PC-3 (cell line): ENCODE results near the gene ADAMTS17. TPM values are rescaled to one million over a fixed set of nuclear protein-coding genes. Genes with fewer than 3 reads are reported as not detected.
A peak's percentile ranks its signal among the peaks of the same experiment; 100 is the strongest.

Source experiments
- ATAC-seq: fragments of 200-7000 bp; cut with Tn5 transposase; 2 replicates; pipeline ENCODE4 v1.9.1; 2020; ENCODE audit warnings: mild to moderate bottlenecking, moderate library complexity
- BruUV-seq: library from RNA; stranded (reverse); fragments of 400-500 nt; replicated peaks from 2 replicates; lab custom pipeline; 2021; lab: Mats Ljungman, UMichigan
- CTCF ChIA-PET: fragments of 300-600 bp; sonication (Branson Sonifier 250); formaldehyde crosslinking; loops from one replicate; lab custom pipeline; 2022; ENCODE audit warnings: antibody characterized with exemption; lab: Charles Lee
- POLR2A ChIA-PET: fragments of 300-600 bp; sonication (Branson Sonifier 250); formaldehyde crosslinking; loops from one replicate; lab custom pipeline; 2022; ENCODE audit warnings: antibody characterized with exemption; ENCODE audit not compliant: unreplicated experiment; lab: Charles Lee
- DNase-seq: peaks from one replicate; pipeline ENCODE4 v3.0.0-alpha.2; 2015
- H2AFZ ChIP-seq: fragments of 300-600 bp; sonication (generic); 2 replicates; pipeline ENCODE4 v1.6.0; 2016; ENCODE audit warnings: antibody characterized with exemption, low read length
- H3F3A ChIP-seq: fragments of 300-600 bp; sonication (generic); one replicate; pipeline ENCODE4 v1.6.0; 2017; ENCODE audit warnings: antibody characterized with exemption, low read length, control low read depth, mild to moderate bottlenecking; ENCODE audit not compliant: unreplicated experiment
- H3K27ac ChIP-seq: fragments of 300-600 bp; sonication (generic); 2 replicates; pipeline ENCODE4 v1.5.1; 2016; ENCODE audit warnings: mild to moderate bottlenecking, low read length
- H3K27me3 ChIP-seq: fragments of 300-600 bp; sonication (generic); 2 replicates; pipeline ENCODE4 v1.6.1; 2016; ENCODE audit warnings: low read length, mixed read lengths
- H3K36me3 ChIP-seq: fragments of 300-600 bp; sonication (generic); 2 replicates; pipeline ENCODE4 v1.6.1; 2016; ENCODE audit warnings: low read depth, mixed run types, low read length, mixed read lengths
- H3K4me1 ChIP-seq: fragments of 300-600 bp; sonication (generic); 2 replicates; pipeline ENCODE4 v1.5.1; 2016; ENCODE audit warnings: low read length; ENCODE audit not compliant: insufficient read depth
- H3K4me2 ChIP-seq: fragments of 300-600 bp; sonication (generic); 2 replicates; pipeline ENCODE4 v1.6.0; 2016; ENCODE audit warnings: low read length
- H3K4me3 ChIP-seq: fragments of 300-600 bp; sonication (generic); 2 replicates; pipeline ENCODE4 v1.5.1; 2016; ENCODE audit warnings: mild to moderate bottlenecking, low read length, mixed read lengths
- H3K79me2 ChIP-seq: fragments of 300-600 bp; sonication (generic); 2 replicates; pipeline ENCODE4 v1.6.1; 2017; ENCODE audit warnings: low read length, mixed read lengths
- H3K9ac ChIP-seq: fragments of 300-600 bp; sonication (generic); 2 replicates; pipeline ENCODE4 v1.6.0; 2016; ENCODE audit warnings: mild to moderate bottlenecking, low read length
- H3K9me2 ChIP-seq: fragments of 300-600 bp; sonication (generic); replicated peaks from 2 replicates; pipeline ENCODE4 v1.6.1; 2016; ENCODE audit warnings: mixed run types, low read length, mixed read lengths
- H3K9me3 ChIP-seq: fragments of 300-600 bp; sonication (generic); 2 replicates; pipeline ENCODE4 v1.6.1; 2016; ENCODE audit warnings: low read length, mixed read lengths
- H4K20me1 ChIP-seq: fragments of 300-600 bp; sonication (generic); 2 replicates; pipeline ENCODE4 v1.6.1; 2016; ENCODE audit warnings: low read length, mixed read lengths
- CTCF ChIP-seq: fragments of 300-600 bp; sonication (generic); conservative IDR thresholded peaks from 2 replicates; pipeline ENCODE4 v1.5.1; 2017; ENCODE audit warnings: antibody characterized with exemption, low read depth, mild to moderate bottlenecking, low read length
- EZH2 ChIP-seq: fragments of 300-600 bp; sonication (generic); IDR thresholded peaks from one replicate; pipeline ENCODE4 v1.6.1; 2017; ENCODE audit warnings: antibody characterized with exemption, mild to moderate bottlenecking, low read length; ENCODE audit not compliant: unreplicated experiment
- EZH2phosphoT487 ChIP-seq: fragments of 300-600 bp; sonication (generic); IDR thresholded peaks from 2 replicates; pipeline ENCODE4 v1.6.1; 2018; ENCODE audit warnings: mild to moderate bottlenecking, antibody characterized with exemption, low read length, borderline replicate concordance
- intact Hi-C: fragments of 100-400 bp; cut with micrococcal nuclease; formaldehyde crosslinking; loops from 2 replicates; pipeline ENCODE4 v1.9.0; 2023
- total RNA-seq: library from RNA; depleted of rRNA; stranded (reverse); fragments of >200 nt; gene quantifications from 2 replicates; pipeline ENCODE4 v1.2.3, GENCODE V29; 2014

ADAMTS17 gene
- total RNA-seq, 1 experiment from 2014 or later: 6.9 TPM

DNA sequence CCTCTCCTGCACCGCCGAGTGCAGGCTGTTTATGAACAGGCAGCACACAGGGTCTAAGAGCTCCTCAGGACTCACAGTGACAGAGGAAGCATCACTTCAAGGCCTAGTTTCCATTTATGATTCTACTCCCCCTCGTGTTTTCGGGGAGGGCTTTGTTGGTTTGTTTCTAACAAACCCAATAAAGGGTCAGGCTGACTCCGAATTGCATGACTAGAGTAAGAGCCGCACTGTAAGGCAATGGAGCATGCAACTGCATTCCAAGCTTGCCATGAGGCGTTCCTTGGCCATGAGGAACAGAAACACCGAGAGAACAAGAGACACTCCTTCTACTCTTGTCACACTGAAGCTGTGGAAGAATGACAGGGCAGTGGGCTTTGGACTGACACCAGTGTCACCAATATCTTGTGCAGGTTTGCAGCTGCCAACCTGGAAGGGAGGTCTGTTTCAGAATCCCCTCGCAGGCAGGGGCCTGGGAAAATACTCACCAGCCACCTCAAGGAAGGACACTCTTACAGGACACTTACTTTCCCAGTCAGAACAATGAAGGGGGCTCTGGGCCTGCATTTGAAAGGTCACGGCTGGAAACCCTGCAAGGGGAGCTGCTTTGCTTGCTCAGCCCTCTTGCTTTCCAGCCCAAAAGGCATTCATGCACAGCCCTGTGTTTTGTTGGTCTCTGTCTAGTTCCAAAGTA, 96.8 kb downstream of the ADAMTS17 start:
- ChIA-PET CTCF (no interaction called here), POLR2A (no interaction called here)
- Histone ChIP-seq H3K9ac (no peak overlapping the region), H3K27me3 (no peaks in the 10 kb centered on the region), H3K4me2 (no peak overlapping the region), H3K4me3 (no peak overlapping the region), H2AFZ (no peak overlapping the region), H4K20me1 (no peaks in the 10 kb centered on the region), H3K9me2 (no peaks in the 10 kb centered on the region), H3K9me3 (no peaks in the 10 kb centered on the region), H3K79me2 (no peaks in the 10 kb centered on the region), H3K36me3 (no peaks in the 10 kb centered on the region), H3K4me1 (peaks cover 18% of the 10 kb centered on the region), H3K27ac (no peak overlapping the region), H3F3A (no peaks in the 10 kb centered on the region)
- ATAC-seq (no peak), DNase-seq (no peak)
- intact Hi-C loops: no loop called here
- TF ChIP-seq CTCF (no peak), EZH2 (no peak), EZH2phosphoT487 (no peak)
- BruUV-seq: no TSS peak

- H3K79me2 ChIP-seq: no peaks in the 10 kb centered on the region
- H3K4me3 ChIP-seq: no peak overlapping the region
- H4K20me1 ChIP-seq: no peaks in the 10 kb centered on the region
- ChIA-PET CTCF (no interaction called here), POLR2A (no interaction called here)
- ATAC-seq: no peak
- H2AFZ ChIP-seq: no peak overlapping the region
- H3K27me3 ChIP-seq: no peaks in the 10 kb centered on the region
- H3K9ac ChIP-seq: no peak overlapping the region
- no peaks in the 10 kb centered on the region for H3K36me3 ChIP-seq
- peak; percentile 29 for DNase-seq
- H3K4me1 ChIP-seq: peaks cover 18% of the 10 kb centered on the region
- H3K9me3 ChIP-seq: no peaks in the 10 kb centered on the region
- no TSS peak for BruUV-seq
- no peaks in the 10 kb centered on the region for H3F3A ChIP-seq
- H3K4me2 ChIP-seq: no peak overlapping the region
- no peaks in the 10 kb centered on the region for H3K9me2 ChIP-seq
- intact Hi-C loops: no loop called here
- no peak overlapping the region for H3K27ac ChIP-seq
- TF ChIP-seq EZH2 (no peak), EZH2phosphoT487 (no peak), CTCF (no peak)
These were observed 98.8 kb downstream of the ADAMTS17 start for GRCh38 chr15:100242989-100243388.
